Fibroblast of pulmonary artery (primary cell): Measurements from ENCODE around the gene FAM222A.

Source experiments
- DNase-seq: peaks from one replicate; pipeline ENCODE4 v3.0.0-alpha.2; 2010; ENCODE audit warnings: low read depth
- H3K4me3 ChIP-seq: replicated peaks from 2 replicates; pipeline ENCODE4 v1.5.1; 2011; ENCODE audit warnings: low read depth, mild to moderate bottlenecking, control low read depth, low read length, moderate library complexity
- CTCF ChIP-seq: IDR thresholded peaks from 2 replicates; pipeline ENCODE4 v1.5.1; 2011; ENCODE audit warnings: mild to moderate bottlenecking, control low read depth, low read length, inconsistent platforms; ENCODE audit errors: missing control alignments

The FAM222A gene

DNA sequence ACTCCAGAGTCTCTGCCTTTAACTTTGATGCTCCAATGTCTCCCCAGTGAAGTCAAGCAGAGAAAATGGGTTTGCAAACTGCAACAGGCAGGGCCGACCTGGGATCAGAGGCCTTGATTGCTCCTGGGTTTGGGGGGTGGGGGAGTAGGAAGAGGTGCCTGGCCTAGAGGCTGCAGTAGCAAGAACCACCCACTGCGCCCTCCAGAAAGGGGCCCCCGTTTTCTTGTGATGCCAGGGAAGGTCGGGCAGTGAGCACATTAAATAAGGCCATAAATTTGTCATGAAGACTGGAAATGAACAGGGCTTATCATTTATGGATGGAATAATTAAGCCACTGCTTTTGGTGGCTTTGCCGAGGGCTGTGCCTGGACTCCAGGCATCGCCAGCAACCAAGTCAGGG, 38.2 kb upstream of the FAM222A start:
- no peak for TF ChIP-seq CTCF
- no peak overlapping the region for H3K4me3 ChIP-seq
- DNase-seq: no peak

GRCh38 chr12:109677279-109677691, 36.3 kb upstream of the FAM222A start:
- H3K4me3 ChIP-seq: no peak overlapping the region
- no peak for TF ChIP-seq CTCF
- no peak for DNase-seq

DNA sequence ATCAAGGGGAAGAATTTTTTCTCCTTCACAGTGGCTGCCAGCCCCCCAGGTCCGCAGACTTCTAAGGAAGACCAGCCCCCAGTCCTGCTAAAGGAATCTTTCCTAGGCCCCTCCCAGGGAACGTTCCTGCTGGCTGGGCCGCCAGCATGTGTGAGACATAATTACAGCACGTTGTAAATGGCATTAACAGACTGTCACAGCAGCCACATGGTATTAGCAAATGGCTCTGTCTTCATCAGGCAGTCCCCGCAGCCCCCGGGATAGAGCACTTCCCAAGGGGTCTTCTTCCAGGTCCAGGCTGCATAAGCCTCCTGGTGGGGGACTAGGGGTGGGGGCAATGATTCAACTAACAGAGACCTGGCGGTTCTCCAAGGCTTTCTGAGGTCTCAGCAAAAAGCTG, 34.9 kb upstream of the FAM222A start:
- TF ChIP-seq CTCF: no peak
- DNase-seq: no peak
- no peak overlapping the region for H3K4me3 ChIP-seq

DNA sequence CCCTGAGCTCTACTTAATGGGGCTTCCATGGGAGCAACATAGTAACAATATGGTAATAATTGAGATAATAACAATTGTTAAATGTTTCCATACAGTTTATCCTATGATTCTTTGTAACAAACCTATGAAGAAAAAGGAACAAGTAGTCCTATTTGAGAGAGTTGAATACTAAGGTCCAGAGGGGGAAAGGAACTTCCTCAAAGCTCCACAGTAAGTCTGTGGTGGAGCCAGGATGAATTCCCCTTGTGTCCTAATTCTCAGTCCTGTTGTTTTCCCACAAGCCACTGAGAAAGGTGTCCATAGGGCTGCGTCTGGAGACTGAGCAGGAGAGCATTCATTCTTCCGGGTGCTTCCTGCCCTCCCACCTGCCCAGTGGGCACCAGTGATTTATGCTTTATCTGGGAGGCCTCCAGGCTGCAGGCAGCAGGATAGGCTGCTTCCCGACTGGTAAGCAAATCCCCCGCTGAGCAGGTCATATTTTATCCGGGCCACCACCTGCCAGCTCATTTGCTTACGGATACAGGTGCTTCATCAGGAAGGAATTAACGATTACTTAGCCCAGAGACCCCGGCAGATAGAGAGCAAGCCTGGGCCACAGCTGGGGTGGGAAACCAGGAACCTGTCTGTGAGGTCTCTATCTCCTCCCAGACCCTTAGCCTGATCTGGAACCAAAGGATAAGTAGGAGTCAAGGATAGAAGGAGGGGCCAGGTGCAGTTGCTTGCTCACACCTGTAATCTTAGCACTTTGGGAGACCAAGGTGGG, 33.9 kb upstream of the FAM222A start:
- no peak for TF ChIP-seq CTCF
- DNase-seq: no peak

GRCh38 chr12:109680264-109681005, 33.2 kb upstream of the FAM222A start:
- no peak for TF ChIP-seq CTCF
- no peak overlapping the region for H3K4me3 ChIP-seq
- no peak for DNase-seq

More for the DNA sequence above, 33.9 kb upstream of the FAM222A start:
- no peak overlapping the region for H3K4me3 ChIP-seq

- no peak for TF ChIP-seq CTCF
- no peak overlapping the region for H3K4me3 ChIP-seq
- DNase-seq: no peak
Observed at GRCh38 chr12:109681986-109682707, 31.5 kb upstream of the FAM222A start.
